GM11168 (cell line): ENCODE data around the gene ITGA2.
"Not testable (repeated sequence)": the region's sequence is repeated elsewhere in the genome, so short reads cannot be mapped to it uniquely, and the experiment has no call there.

Experiments
- in situ Hi-C: fragments of 300-500 bp; cut with MboI; formaldehyde crosslinking; loops from one replicate; pipeline ENCODE4 v1.12.0; 2022; ENCODE audit warnings: low sequenced_read_pairs; ENCODE audit not compliant: unreplicated experiment

The ITGA2 gene

DNA sequence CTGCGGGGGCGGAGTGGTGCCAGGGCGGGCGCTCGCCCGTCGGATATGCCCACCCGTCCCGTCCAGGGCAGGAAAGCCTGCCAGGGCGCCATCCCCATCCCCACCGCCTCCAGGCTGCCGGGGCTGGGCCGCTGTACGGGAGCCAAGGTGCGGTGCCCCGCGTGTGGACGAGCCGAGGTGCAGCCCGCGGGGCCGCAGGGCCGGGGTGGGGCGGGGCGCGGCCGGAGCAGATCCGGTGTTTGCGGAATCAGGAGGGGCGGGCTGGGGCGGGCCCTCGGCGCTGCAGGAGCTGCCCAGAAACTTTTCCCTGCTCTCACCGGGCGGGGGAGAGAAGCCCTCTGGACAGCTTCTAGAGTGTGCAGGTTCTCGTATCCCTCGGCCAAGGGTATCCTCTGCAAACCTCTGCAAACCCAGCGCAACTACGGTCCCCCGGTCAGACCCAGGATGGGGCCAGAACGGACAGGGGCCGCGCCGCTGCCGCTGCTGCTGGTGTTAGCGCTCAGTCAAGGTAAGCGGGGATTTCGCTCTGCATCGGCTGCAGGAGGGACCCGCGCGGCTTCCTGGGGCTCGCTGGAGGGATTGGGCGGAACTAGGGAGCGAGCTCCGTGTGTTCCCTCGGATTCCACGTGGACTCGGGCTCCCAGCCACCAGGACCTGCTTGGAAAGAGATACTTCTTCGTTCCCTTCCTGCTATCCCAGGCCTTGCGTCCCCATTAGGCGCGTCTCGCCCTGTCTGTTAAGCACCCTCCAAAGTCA is at the start of gene ITGA2:
Gene ITGA2 (plus strand): TSS at position 328 of the 756 bp plus-strand sequence. CDS start 117 bp downstream, at position 445.
- in situ Hi-C loops = no loop called here

DNA sequence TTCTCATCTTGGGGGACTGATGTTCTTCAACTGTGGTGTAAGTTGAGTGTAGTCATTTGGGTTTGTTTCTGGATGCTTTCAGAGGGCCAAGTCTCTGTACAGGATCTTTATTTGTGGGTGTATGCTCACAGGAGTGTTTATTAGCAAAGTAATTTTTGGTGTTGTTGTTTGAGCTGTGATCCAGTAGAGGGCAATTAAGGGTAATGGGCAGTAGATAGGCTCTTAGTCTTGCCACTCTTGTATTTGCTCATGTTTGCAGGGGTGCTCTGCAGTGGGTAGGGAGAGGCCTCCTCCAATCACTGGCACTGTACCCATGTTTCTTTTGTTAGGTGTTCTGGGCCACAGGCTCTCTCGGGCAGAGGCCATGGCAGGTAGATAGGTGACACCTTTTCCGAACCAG is 45.9 kb upstream of the ITGA2 start:
- in situ Hi-C loops = no loop called here

DNA sequence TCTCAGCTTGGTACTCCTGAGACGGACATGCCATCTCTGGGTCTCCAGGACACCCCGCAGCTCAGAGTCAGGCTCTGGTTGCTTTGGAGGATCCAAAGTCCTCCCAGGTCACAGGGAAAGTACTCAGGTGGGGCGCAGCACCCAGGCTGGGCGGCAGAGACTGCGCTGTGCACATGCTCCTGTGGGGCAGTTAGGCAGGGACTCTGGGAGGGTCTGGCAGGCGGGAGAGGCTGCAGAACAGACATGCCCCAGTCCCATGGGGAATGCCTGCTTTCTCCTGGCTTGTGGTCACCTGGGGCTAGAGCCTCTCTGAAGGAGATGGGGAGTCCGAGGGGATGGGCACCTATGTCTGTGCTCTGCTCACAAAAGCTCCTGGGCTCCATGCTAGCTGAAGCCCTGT is 45.3 kb upstream of the ITGA2 start:
- in situ Hi-C loops = no loop called here

DNA sequence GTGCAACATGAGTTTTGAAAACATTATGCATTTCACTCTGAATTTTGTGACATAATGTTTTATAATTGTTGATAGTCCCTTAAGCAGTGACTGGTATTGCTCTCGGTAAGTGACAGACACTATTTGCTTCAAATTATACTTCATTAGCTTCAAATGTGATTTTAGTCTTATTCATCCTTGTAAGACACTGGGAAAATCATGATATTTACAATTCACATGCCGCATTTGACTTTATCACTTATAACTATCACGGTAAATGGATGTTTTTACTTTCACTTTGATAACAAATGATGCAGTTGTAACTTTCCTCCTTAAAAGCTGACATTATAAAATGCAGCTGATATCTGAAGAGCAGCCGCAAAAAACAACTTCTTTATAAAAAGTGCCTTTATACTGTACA is 44.1 kb upstream of the ITGA2 start:
- in situ Hi-C loops = loop anchor here (5.0 kb wide), 1 partner anchor 152 kb away; no protein-coding TSS in a partner anchor

DNA sequence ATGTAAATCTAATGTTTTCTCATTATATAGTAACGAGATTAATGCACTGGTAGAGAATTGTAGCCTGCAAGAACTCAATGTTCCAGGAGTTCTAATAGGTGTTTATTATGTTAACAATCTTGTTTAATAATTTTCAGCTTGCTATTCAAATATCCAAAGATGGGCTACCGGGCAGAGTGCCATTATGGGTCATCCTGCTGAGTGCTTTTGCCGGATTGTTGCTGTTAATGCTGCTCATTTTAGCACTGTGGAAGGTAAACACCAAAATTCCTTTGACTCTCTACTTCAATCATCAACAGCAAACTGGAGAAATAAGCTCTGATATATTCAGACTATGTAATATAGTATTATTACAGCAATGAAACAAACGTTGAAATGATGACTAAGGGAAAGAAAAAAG is 41.9 kb upstream of the ITGA2 start:
- in situ Hi-C loops = loop anchor here (5.0 kb wide), 1 partner anchor 150 kb away; no protein-coding TSS in a partner anchor

DNA sequence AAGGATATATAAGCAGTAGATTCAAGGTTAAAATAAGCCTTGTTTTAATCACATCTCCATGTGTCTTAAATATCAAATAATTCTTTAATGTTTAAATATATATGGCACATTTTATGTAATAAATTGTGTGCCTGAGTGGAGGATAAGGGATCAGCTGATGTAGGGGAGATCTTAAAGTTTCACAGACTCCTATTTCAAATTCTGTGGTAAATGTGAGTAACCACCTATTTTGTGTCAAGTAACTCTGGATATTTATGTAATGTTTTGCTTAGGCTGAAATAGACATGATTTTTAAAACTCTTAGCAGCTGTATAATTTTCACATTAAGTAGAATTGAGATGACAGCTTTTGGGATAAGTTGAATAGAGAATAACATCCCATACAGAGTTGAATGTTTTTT is 41.3 kb upstream of the ITGA2 start:
- in situ Hi-C loops = loop anchor here (5.0 kb wide), 1 partner anchor 149 kb away; no protein-coding TSS in a partner anchor

DNA sequence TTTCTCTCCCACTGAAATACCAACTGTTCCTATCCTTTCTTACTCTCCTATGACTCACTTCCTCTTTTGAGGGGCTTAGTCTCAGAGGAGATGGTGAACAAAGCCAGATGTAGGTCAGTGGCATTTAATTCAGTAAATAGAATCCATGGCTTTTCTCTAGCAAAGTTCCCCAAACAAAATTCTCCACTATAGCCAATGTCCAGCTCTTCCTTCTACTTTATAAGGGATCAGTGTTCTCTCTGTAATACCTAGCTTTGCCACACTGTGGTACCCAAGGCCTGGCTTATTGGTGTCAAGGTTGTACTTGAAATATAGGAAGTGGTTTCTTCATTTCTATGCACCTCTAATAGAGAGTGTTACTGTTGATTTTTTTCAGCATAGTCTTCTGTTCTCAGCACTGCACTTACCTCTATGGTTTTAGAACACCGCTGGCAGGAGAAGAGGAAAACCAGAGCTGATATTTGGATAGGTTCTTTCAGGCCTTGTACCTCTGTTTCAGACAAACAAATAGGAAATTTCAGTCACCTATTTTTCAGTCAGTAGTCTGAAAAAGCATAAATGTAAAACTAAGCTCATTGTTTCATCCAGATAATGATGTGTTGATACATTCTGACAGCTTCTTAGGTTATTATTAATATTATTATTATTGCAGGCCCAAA is 40.6 kb upstream of the ITGA2 start:
- in situ Hi-C loops = loop anchor here (5.0 kb wide), 1 partner anchor 149 kb away; no protein-coding TSS in a partner anchor

DNA sequence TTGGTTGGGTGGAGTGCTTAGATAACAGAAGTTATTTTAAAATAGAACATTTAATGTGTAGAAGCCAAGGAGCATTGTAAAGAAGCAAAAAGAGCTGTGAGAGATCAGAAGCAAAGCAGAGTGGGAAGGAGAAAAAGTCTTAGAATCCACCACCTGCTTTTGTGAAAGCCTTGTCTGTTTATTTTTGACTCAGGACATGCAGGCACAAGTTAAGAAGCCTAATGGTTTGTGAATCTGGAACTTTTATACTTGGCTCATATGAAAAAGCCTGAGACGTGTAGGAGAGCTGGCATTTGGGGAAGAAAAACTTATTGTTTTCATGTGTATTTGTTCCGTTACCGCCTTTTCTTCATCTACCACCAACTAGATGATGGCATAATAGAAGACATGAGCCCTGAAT is 38.5 kb upstream of the ITGA2 start:
- in situ Hi-C loops = no loop called here

DNA sequence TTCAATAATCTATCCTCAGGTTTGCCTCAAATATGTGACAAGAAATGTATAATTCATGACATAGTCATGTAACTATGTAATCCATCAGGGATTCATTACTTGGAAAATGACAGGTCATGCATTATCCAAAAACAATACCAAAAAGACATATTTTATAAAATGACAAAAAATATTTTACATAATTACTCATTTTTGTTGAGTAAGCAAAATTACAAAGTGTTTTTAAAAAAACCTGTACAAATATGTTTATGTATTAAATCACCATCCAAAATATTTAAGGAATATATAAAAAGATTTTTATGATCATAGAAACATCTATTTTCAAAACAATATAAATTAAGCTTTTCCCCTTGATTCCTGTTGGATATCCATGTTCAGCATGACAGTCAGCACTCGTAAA is 36.7 kb upstream of the ITGA2 start:
- in situ Hi-C loops = no loop called here

DNA sequence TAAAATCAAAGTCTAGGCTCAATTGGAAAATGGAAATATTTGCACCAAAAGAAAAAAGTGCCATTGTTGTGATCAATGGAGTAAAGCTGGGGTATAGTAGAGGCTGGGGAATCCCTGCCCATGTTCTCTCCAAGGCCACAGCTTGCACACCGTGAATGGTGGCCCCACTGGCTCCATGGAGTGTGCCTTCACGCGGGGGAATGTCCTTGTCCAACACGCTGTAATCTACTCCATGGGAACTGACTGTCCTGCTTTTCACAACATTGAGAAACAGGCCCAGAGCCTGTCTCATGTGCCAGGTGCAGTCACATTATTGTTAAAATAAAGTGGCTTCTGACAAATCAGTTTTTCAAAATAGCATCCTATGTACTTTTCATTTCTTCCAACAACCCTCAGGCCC is 33.1 kb upstream of the ITGA2 start:
- in situ Hi-C loops = no loop called here

DNA sequence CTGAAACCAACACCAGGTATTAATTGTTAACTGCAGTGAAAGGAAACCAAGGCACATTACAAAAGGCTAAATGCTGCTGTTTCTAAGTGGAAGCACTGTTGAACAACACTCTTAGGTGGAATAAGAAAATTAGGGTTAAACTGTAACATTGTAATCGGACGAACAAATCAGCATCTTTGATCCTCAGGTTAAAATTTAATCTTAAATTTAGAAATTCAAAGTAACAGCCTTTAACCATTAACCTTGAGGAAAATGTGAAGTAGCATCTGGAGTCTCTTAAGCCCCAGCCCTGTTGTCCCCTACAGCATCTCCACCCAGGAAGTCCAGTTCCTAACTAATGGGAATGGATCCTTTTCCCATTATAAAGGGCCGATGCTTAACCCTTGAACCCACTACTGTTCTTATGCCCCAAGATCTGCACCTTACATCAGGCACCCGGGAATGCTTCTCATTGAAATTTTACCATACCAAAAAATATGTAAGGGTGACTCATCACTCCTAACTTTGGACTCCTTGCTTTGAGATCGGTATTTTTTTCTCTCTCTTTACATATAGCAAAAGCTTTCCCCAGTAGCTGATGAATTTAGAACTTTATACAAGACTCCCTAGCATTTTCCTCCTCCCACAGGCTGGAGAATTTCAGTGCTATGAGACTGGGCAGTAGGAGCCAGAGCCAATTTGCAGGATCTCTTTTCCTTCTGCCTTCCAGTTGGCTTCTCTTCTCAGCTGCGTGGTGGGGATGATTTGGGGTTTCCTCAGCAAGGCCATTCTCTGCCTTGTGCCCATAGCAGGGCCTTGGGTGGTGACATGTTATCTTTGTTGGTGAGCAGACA is 32.0 kb upstream of the ITGA2 start:
- in situ Hi-C loops = no loop called here

DNA sequence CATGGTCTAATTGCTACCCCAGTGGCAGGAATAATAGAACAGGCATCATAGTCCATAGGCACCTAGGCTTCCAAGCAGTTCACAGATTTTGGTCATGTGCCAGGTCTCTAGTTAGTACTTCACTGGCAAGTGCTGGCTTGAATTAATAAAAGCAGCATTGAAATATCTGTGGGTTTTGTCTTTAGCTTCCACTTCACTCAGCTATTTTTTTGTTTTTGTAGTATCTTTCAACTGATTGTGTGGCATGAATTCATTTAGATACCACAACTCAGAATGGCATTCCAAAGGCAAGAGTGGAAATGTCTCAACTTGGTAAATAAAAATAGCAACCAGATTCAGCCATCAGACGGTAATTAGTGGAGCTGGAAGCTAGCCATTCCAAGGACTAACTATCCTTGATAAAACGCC is 27.9 kb upstream of the ITGA2 start:
- in situ Hi-C loops = no loop called here

DNA sequence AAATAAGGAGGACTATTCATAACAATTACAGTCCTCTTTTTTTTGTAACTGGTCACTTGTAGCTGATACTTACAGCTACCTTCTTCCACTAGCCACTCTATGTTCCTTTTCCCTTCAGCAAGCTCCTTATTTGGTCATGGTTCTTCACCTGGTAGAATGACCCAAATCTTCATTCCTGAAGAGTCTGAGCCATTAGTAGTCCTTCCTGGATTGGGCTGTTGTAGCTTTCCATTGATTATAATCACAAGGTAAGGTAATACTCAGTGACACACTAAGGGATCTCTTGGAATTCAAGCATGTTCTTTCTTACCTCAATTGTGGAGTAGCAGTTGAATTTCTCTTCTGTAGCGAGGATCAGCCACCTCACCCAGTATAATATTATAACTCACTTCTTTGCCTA is 25.5 kb upstream of the ITGA2 start:
- in situ Hi-C loops = no loop called here

DNA sequence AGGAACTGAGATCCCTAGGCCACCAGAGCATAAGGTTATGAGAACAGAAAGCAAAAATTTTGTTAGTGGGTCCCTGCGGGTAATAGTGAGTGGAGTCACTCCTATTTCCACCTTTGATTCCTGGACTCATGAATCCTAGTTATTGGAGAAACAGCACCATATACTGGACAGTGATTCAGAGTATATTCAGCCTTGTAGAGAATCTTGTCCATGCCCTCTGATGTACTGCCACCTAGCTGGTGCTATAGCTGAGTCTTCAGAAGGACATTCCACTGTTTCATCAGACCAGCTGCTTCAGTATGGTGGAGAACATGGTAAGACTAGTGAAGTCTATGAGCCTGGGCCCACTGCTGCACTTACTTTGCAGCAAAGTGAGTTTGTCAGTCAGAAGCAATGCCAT is 25.0 kb upstream of the ITGA2 start:
- in situ Hi-C loops = no loop called here

DNA sequence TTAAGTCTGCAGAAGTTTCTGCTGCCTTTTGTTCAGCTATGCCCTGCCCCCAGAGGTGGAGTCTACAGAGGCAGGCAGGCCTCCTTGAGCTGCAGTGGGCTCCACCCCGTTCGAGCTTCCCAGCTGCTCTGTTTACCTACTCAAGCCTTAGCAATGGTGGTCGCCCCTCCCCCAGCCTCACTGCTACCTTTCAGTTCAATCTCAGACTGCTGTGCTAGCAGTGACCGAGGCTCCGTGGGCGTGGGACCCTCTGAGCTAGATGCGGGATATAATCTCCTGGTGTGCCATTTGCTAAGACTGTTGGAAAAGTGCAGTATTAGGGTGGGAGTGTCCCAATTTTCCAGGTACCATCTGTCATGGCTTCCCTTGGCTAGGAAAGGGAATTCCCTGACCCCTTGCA is 13.0 kb upstream of the ITGA2 start:
- in situ Hi-C loops = not testable (repeated sequence)

DNA sequence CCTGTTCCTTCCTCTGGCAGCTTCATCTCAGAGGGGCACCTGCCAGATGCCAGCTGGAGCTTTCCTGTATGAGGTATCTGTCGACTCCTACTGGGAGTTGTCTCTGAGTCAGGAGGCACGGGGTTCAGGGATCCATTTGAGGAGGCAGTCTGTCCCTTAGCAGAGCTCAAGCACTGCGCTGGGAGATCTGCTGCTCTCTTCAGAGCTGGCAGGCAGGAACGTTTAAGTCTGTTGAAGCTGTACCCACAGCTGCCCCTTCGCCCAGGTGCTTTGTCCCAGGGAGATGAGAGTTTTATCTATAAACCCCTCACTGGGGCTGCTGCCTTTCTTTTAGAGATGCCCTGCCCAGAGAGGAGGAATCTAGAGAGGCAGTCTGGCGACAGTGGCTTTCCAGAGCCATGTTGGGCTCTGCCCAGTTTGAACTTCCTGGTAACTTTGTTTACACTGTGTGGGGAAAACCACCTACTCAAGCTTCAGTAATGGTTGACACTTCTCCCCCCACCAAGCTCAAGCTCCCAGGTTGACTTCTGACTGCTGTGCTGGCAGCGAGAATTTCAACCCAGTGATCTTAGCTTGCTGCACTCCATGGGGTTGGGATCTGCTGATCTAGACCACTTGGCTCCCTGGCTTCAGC is 11.8 kb upstream of the ITGA2 start:
- in situ Hi-C loops = no loop called here

DNA sequence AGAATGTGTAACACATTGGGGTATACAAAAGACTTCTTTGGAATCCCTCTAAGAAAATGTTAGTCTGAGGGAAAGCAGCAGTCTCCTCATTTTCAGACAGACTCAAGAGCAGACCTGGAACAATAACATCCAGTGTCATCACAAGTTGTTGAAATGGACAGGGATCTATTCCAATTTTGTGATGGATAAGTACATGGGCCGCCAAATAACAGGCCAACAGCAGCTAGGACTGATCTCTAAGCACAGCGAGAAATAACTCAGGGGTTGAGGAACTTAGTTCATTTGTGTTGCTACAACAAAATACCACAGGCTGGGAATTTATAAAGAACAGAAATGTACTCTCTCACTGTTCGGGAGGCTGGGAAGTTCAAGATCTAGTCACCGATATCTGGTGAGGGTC is 7.6 kb upstream of the ITGA2 start:
- in situ Hi-C loops = no loop called here

DNA sequence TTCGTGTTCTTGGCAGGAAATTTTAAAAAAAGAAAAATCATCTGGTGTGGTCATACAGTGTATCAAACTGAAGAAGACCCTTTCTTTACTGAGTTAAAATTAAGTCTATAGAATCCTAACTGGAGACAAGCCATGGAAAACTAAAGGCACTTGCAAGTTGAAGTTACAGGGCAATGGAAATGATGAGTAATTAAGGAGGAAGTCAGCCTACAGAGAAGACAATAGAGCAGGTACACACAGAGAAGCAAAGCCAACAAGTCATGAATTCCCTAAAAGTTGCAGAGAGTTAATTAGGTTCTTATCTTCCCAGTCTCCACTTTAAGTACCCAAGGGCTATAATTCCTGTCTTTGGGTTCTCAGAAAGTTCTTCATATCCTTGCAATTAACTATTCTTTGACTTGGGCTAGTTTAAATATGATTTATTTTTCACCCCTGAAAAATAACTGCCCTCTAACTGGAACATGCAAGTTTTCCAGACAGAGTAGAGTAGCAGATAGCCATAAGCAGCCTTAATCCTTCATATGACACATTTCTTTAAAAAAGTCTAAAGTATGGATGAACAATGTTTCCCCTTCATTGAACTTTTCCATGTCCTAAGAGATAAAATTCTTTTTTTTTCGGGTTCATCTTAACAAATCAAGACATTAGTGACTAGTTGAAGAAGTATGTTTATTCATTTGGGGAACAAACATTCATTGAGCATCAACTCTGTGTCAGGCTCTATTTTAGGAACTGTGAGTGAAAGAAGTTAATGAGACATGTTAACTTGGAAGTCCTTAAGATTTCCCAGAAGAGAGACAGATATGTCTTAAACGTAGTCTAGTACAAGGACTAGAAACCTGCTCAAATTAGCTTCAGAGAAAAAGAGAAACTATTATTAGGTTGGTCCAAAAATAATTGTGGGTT is 5.2 kb upstream of the ITGA2 start:
- in situ Hi-C loops = no loop called here

DNA sequence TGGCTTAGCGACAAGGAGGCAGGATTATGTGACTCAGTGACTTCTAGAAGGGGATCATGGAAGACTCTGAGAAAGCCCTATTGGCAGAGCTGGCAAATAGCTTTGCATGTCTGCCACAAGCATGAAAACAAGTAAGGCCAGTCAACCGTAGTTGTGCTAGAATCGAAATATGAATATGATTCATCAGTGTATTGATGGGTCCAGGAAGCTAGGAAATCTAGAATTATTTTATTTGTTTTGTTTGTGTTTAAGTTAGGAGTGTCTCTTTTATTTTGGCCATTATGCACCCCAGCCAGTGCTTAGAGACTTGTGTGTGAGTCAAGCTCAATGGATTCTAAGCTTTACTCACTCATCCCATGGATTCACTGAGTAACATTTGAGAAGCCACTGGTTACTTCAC is 3.8 kb upstream of the ITGA2 start:
- in situ Hi-C loops = no loop called here
